ENCODE measurements around the gene STK24. TPM values are rescaled to one million over a fixed set of nuclear protein-coding genes. Genes with fewer than 3 reads are reported as not detected.

The STK24 gene
- total RNA-seq, 1 donor from 2014 or later, result 121 TPM

DNA sequence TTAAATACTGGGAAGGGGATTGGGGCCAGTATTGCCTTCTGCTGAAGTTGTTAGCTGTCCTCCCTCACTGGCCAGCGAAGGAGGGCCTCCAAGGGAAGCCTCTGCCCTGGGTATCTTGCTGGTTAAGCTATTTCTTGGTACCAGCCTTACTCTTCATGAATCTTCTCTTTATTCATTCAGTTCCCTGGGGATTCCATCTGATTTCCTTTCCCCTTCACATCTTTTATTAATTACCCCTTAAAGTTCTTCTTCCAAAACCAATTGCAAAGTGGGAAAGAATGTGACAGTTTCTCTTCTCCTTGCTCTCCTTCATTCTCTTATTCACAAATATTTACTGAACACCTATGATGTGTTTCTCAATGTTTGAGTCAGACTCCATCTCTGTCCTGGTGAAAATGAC is 36.7 kb upstream of the STK24 start:
- Mint-ChIP-seq H3K4me3 (no peak overlapping the region), H3K27me3 (no peaks in the 10 kb centered on the region), H3K36me3 (no peaks in the 10 kb centered on the region), H3K4me1 (ENCODE audit: unreplicated experiment) (no peaks in the 10 kb centered on the region), H3K27ac (no peak overlapping the region), H3K9me3 (no peaks in the 10 kb centered on the region)
- TF ChIP-seq, protein P1, sequence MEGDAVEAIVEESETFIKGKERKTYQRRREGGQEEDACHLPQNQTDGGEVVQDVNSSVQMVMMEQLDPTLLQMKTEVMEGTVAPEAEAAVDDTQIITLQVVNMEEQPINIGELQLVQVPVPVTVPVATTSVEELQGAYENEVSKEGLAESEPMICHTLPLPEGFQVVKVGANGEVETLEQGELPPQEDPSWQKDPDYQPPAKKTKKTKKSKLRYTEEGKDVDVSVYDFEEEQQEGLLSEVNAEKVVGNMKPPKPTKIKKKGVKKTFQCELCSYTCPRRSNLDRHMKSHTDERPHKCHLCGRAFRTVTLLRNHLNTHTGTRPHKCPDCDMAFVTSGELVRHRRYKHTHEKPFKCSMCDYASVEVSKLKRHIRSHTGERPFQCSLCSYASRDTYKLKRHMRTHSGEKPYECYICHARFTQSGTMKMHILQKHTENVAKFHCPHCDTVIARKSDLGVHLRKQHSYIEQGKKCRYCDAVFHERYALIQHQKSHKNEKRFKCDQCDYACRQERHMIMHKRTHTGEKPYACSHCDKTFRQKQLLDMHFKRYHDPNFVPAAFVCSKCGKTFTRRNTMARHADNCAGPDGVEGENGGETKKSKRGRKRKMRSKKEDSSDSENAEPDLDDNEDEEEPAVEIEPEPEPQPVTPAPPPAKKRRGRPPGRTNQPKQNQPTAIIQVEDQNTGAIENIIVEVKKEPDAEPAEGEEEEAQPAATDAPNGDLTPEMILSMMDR (conservative IDR thresholded peaks at IDR 0.05), result no peak
- no peak for DNase-seq (ENCODE audit: extremely low spot score, unreplicated experiment)

GRCh38 chr13:98609756-98610155 is 32.8 kb upstream of the STK24 start:
- H3K4me3 Mint-ChIP-seq, result no peak overlapping the region
- no peak overlapping the region for H3K27ac Mint-ChIP-seq
- H3K9me3 Mint-ChIP-seq, result no peaks in the 10 kb centered on the region
- peaks cover 4% of the 10 kb centered on the region for H3K4me1 Mint-ChIP-seq (ENCODE audit: unreplicated experiment)
- DNase-seq (ENCODE audit: extremely low spot score, unreplicated experiment), result no peak
- TF ChIP-seq, protein P1 (conservative IDR thresholded peaks at IDR 0.05), result no peak
- H3K36me3 Mint-ChIP-seq, result no peaks in the 10 kb centered on the region
- no peaks in the 10 kb centered on the region for H3K27me3 Mint-ChIP-seq

DNA sequence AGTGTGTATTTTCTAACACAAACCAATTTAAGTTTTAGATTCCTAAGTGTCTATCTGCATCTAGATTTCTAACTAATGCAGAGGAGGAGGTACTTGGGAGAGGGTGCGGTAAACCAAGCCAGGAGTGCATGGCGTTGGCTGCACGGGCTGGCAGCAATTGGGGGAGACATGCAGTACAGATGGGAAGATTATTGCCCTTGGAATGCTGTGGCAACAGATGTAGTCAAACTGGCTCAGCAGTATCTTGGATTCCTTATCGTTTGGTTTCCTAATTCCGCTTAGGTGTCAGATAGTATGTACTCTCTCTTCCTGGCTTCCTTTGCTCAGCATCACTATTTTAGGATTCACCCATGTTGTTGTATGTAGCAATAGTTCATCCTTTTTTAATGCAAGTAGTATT is 29.4 kb upstream of the STK24 start:
- Mint-ChIP-seq H3K4me1 (ENCODE audit: unreplicated experiment) (peaks cover 4% of the 10 kb centered on the region), H3K36me3 (no peaks in the 10 kb centered on the region), H3K9me3 (no peaks in the 10 kb centered on the region), H3K27ac (no peak overlapping the region), H3K27me3 (no peaks in the 10 kb centered on the region), H3K4me3 (no peak overlapping the region)
- no peak for DNase-seq (ENCODE audit: extremely low spot score, unreplicated experiment)
- TF ChIP-seq, protein P1 (conservative IDR thresholded peaks at IDR 0.05), result no peak

- Mint-ChIP-seq H3K27me3 (no peaks in the 10 kb centered on the region), H3K36me3 (no peaks in the 10 kb centered on the region), H3K4me3 (no peak overlapping the region), H3K4me1 (ENCODE audit: unreplicated experiment) (peaks cover 7% of the 10 kb centered on the region), H3K27ac (no peak overlapping the region), H3K9me3 (peaks cover 5% of the 10 kb centered on the region)
- DNase-seq (ENCODE audit: extremely low spot score, unreplicated experiment), result no peak
- TF ChIP-seq, protein P1 (conservative IDR thresholded peaks at IDR 0.05), result no peak
These were observed 22.8 kb upstream of the STK24 start for GRCh38 chr13:98599502-98600328.

- no peak overlapping the region for H3K27ac Mint-ChIP-seq
- H3K4me1 Mint-ChIP-seq (ENCODE audit: unreplicated experiment), result peaks cover 7% of the 10 kb centered on the region
- peaks cover 5% of the 10 kb centered on the region for H3K9me3 Mint-ChIP-seq
- H3K36me3 Mint-ChIP-seq, result no peaks in the 10 kb centered on the region
- no peak for DNase-seq (ENCODE audit: extremely low spot score, unreplicated experiment)
- no peaks in the 10 kb centered on the region for H3K27me3 Mint-ChIP-seq
- TF ChIP-seq, protein P1 (conservative IDR thresholded peaks at IDR 0.05), result no peak
- no peak overlapping the region for H3K4me3 Mint-ChIP-seq
These were observed 21.1 kb upstream of the STK24 start for GRCh38 chr13:98598043-98598442.
